Loucy (cell line): ENCODE data around the gene RASSF5.

Experiments used
- EZH2phosphoT487 ChIP-seq: fragments of 200-600 bp; IDR thresholded peaks from 2 replicates; pipeline ENCODE4 v1.6.1; 2018; ENCODE audit warnings: antibody characterized with exemption, mild to moderate bottlenecking, moderate library complexity, borderline replicate concordance
- TF ChIP-seq, protein P1 (sequence below): fragments of 200-600 bp; sonication (generic); conservative IDR thresholded peaks from 2 replicates; pipeline ENCODE4 v1.5.1; 2014; ENCODE audit warnings: mild to moderate bottlenecking, antibody characterized with exemption, low read length

DNA sequence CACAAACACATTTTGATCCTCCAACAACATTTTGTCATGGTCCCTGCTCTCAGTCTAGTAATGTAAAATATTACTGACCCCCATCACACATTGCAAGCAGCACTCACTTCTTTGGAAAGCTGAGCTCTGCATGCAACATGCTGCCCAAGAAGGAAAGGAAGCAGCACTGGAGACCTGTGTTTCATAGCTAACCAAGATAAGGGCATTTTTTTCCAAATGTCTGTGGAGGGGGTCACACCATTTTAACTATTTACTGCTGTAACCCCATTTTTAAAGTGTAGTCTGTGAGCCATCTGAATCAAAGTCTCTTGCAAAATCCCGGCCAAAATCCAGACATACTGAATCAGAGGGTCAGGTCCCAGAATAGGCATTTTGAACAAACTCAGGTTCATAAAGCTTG, 4.5 kb upstream of the RASSF5 start:
- TF ChIP-seq, protein P1, sequence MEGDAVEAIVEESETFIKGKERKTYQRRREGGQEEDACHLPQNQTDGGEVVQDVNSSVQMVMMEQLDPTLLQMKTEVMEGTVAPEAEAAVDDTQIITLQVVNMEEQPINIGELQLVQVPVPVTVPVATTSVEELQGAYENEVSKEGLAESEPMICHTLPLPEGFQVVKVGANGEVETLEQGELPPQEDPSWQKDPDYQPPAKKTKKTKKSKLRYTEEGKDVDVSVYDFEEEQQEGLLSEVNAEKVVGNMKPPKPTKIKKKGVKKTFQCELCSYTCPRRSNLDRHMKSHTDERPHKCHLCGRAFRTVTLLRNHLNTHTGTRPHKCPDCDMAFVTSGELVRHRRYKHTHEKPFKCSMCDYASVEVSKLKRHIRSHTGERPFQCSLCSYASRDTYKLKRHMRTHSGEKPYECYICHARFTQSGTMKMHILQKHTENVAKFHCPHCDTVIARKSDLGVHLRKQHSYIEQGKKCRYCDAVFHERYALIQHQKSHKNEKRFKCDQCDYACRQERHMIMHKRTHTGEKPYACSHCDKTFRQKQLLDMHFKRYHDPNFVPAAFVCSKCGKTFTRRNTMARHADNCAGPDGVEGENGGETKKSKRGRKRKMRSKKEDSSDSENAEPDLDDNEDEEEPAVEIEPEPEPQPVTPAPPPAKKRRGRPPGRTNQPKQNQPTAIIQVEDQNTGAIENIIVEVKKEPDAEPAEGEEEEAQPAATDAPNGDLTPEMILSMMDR = no peak
- no peak for TF ChIP-seq EZH2phosphoT487
